ENCODE results near the gene DDX39B.

Gene DDX39B

GRCh38 chr6:31567531-31568370, 25.9 kb upstream of the DDX39B start:
- TF ChIP-seq SIN3A (IDR thresholded peaks at IDR 0.05; ENCODE audit: borderline replicate concordance, insufficient read depth, low read length) (no peak), FOXP2 (optimal IDR thresholded peaks at IDR 0.05; ENCODE audit: borderline replicate concordance, extremely low read depth, extremely low read length, insufficient read depth) (no peak)
- TF ChIP-seq, protein P1, sequence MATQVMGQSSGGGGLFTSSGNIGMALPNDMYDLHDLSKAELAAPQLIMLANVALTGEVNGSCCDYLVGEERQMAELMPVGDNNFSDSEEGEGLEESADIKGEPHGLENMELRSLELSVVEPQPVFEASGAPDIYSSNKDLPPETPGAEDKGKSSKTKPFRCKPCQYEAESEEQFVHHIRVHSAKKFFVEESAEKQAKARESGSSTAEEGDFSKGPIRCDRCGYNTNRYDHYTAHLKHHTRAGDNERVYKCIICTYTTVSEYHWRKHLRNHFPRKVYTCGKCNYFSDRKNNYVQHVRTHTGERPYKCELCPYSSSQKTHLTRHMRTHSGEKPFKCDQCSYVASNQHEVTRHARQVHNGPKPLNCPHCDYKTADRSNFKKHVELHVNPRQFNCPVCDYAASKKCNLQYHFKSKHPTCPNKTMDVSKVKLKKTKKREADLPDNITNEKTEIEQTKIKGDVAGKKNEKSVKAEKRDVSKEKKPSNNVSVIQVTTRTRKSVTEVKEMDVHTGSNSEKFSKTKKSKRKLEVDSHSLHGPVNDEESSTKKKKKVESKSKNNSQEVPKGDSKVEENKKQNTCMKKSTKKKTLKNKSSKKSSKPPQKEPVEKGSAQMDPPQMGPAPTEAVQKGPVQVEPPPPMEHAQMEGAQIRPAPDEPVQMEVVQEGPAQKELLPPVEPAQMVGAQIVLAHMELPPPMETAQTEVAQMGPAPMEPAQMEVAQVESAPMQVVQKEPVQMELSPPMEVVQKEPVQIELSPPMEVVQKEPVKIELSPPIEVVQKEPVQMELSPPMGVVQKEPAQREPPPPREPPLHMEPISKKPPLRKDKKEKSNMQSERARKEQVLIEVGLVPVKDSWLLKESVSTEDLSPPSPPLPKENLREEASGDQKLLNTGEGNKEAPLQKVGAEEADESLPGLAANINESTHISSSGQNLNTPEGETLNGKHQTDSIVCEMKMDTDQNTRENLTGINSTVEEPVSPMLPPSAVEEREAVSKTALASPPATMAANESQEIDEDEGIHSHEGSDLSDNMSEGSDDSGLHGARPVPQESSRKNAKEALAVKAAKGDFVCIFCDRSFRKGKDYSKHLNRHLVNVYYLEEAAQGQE (IDR thresholded peaks at IDR 0.05; ENCODE audit: insufficient read depth in 1 of 2, low read depth in 2 of 2, low read length in 2 of 2) = no peak

DNA sequence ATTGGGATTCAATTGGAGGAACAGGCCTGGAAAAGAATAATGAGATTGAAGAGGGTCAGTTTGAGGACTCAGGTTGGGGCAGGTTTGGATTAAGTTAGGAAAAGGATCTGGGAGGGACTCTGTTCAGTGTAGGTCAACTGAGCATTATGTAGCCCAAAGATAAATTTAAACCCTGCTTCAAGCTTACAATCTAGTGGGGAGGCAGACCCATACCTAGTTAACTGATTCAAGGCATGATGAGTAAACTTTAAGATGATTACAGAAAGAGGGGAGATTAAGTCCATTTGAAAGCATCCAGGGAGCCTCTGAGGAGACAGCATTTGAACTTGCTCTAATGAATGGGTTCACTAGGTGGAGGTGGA, 18.9 kb upstream of the DDX39B start:
- TF ChIP-seq FOXP2 (optimal IDR thresholded peaks at IDR 0.05; ENCODE audit: borderline replicate concordance, extremely low read depth, extremely low read length, insufficient read depth) = no peak

DNA sequence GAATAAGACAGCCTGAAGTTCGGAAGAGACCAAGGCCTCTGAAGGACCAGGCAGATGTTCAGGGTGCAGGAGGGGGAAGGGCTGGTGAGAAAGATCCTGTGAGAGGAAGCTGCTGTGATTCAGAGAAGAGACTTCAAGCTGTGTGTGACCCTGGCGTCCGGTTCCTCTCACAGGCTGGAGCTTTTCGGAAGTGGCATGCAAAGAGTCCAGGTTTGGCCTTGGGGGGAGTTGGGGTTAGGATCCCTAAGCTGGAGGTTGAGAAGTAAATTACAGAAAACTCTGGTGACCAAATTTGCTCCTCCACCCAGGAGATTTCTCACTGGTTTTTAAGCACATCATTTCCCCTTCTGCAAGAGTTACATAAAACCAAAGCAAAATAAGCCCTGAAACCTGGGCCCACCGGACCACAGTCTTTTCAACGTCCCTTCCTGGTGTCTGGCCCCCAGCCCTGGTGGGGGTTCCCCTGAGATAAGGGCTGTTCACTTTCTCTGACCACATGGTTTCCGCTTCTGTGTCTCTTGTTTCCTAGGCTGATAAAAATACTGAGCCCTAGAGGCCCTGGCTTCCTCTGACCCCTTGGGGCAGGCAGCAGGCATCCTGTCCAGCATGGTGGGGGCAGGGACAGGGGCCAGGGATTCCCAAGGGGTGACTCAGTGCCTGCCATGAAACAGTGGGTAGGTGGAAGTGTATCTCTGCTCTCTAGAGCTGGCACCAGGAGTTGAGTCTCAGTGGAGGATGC, 18.3 kb upstream of the DDX39B start:
- TF ChIP-seq SIN3A (IDR thresholded peaks at IDR 0.05; ENCODE audit: borderline replicate concordance, insufficient read depth, low read length) = no peak
- TF ChIP-seq TAF1 (IDR thresholded peaks at IDR 0.05; ENCODE audit: borderline replicate concordance, insufficient read depth, low read length) = no peak
- TF ChIP-seq POLR2AphosphoS5 (IDR thresholded peaks at IDR 0.05; ENCODE audit: low read depth, low read length) = no peak
- TF ChIP-seq, protein P1 (IDR thresholded peaks at IDR 0.05; ENCODE audit: insufficient read depth in 1 of 2, low read depth in 2 of 2, low read length in 2 of 2) = no peak
- TF ChIP-seq FOXP2 (optimal IDR thresholded peaks at IDR 0.05; ENCODE audit: borderline replicate concordance, extremely low read depth, extremely low read length, insufficient read depth) = no peak

DNA sequence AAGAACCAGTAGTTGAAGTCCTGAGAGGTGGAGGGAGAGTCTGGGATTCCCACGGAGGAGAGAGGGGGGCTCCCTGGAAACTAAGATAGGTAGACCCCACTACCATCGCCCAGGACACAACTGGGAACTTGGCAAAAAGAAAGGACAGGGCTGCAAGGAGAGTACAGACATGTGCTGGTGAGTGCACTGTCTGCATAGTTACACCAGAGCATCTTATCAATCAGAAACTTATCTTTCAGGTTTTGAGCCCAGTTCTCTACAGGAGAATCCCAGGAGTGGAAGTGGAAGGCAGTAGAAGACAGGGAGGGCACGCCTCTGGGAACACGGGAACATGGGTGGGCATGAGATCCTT, 17.8 kb upstream of the DDX39B start:
- no peak for TF ChIP-seq TAF1 (IDR thresholded peaks at IDR 0.05; ENCODE audit: borderline replicate concordance, insufficient read depth, low read length)
- TF ChIP-seq POLR2AphosphoS5 (IDR thresholded peaks at IDR 0.05; ENCODE audit: low read depth, low read length) = no peak
- no peak for TF ChIP-seq SIN3A (IDR thresholded peaks at IDR 0.05; ENCODE audit: borderline replicate concordance, insufficient read depth, low read length)
- TF ChIP-seq, protein P1 (IDR thresholded peaks at IDR 0.05; ENCODE audit: insufficient read depth in 1 of 2, low read depth in 2 of 2, low read length in 2 of 2) = no peak
- TF ChIP-seq FOXP2 (optimal IDR thresholded peaks at IDR 0.05; ENCODE audit: borderline replicate concordance, extremely low read depth, extremely low read length, insufficient read depth) = no peak

DNA sequence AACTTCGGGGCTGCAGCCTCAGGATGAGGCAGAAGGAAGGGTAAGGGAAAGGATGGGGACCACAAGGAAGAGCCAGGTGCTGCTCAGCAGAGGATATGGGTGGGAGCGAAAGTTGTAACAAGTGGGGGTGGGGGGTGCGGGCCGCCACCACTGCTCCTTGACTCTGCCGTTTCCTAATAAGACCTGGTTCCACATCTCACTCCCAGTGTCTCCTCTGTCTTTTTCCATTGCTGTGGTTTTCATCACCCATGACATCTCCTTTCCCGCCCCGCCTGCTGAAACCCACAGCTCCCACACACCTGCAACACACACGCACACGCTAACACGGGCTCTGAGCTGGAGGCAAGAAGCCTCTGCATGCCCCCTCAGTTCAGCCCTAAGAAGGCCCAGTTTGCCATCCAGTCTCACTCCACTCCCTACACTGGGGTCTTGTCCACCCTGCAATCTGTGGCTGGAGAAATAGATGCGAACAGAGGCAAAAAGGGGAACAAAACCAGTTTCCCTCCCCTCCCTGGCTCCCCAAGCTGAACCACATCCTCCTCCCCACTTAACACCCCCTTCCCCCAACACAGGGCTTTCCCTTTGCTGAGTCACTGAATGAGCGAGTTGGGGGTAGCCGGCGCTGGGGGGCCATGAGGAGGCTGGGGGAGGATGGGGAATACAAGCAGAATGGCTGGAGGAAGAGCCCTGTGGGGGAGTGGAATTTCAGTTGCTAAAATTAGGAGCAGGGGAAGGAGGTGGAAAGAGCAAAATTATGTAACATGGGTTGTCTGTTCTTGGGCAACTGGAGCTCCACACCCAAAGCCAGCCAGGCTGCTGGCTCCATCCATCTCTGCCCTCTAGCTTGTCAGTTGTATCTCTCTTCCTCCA, 17.1 kb upstream of the DDX39B start:
- TF ChIP-seq, protein P1 (IDR thresholded peaks at IDR 0.05; ENCODE audit: insufficient read depth in 1 of 2, low read depth in 2 of 2, low read length in 2 of 2) = no peak
- TF ChIP-seq FOXP2 (optimal IDR thresholded peaks at IDR 0.05; ENCODE audit: borderline replicate concordance, extremely low read depth, extremely low read length, insufficient read depth) (no peak), TAF1 (IDR thresholded peaks at IDR 0.05; ENCODE audit: borderline replicate concordance, insufficient read depth, low read length) (no peak), POLR2AphosphoS5 (IDR thresholded peaks at IDR 0.05; ENCODE audit: low read depth, low read length) (no peak), SIN3A (IDR thresholded peaks at IDR 0.05; ENCODE audit: borderline replicate concordance, insufficient read depth, low read length) (no peak)

Data from PFSK-1 (cell line).